Right atrium auricular region (tissue), 2 donors: ENCODE results near the gene PLD5. TPM values are rescaled to one million over a fixed set of nuclear protein-coding genes. Genes with fewer than 3 reads are reported as not detected.

Experiments
- DNase-seq: peaks from one replicate; pipeline ENCODE4 v3.0.0-alpha.2; 2019; ENCODE audit warnings: low spot score
- H3K27ac ChIP-seq, 2 donors: fragments of 200-600 bp; sonication (generic); 1 replicate in 1 of 2; 2 replicates in 1 of 2; pipeline ENCODE4 v1.5.1; 2016 to 2019
- H3K27me3 ChIP-seq, 2 donors: fragments of 200-600 bp; sonication (generic); one replicate each; pipeline versions ENCODE4 v1.5.1 to v1.6.0; 2017 to 2019
- H3K36me3 ChIP-seq: fragments of 200-600 bp; sonication (generic); one replicate; pipeline ENCODE4 v1.5.1; 2016
- H3K4me1 ChIP-seq, 2 donors: fragments of 200-600 bp; sonication (generic); one replicate each; pipeline versions ENCODE4 v1.5.1 to v1.6.0; 2017 to 2019
- H3K4me3 ChIP-seq, 2 donors: fragments of 200-600 bp; sonication (generic); 1 replicate in 1 of 2; 2 replicates in 1 of 2; pipeline ENCODE4 v1.5.1; 2017 to 2019; ENCODE audit warnings: mild to moderate bottlenecking in 1 of 2, moderate library complexity in 1 of 2
- H3K9me3 ChIP-seq, 2 donors: fragments of 200-600 bp; sonication (generic); one replicate each; pipeline ENCODE4 v1.5.1; 2019
- CTCF ChIP-seq, 2 donors: fragments of 200-600 bp; sonication (generic); IDR thresholded peaks; one replicate each; pipeline ENCODE4 v1.5.1; 2019; ENCODE audit warnings: antibody characterized with exemption in 2 of 2
- total RNA-seq, 2 donors: library from RNA; depleted of rRNA; stranded (reverse); fragments of >200 nt; gene quantifications; one replicate each; pipeline ENCODE4 v1.1.0, GENCODE V29; 2016

Gene PLD5
- total RNA-seq, 2 donors from 2014 or later: 0.12 to 0.19 TPM

GRCh38 chr1:242140836-242141235, 383.7 kb downstream of the PLD5 start:
- no peaks in the 10 kb centered on the region for H3K27me3 ChIP-seq
- H3K9me3 ChIP-seq: no peaks in the 10 kb centered on the region
- no peak for TF ChIP-seq CTCF (IDR thresholded peaks at IDR 0.05)
- no peaks in the 10 kb centered on the region for H3K36me3 ChIP-seq
- no peak for DNase-seq
- no peak overlapping the region for H3K4me3 ChIP-seq
- H3K4me1 ChIP-seq: no peaks in the 10 kb centered on the region
- no peak overlapping the region for H3K27ac ChIP-seq

GRCh38 chr1:242139986-242140385, 384.5 kb downstream of the PLD5 start:
- no peaks in the 10 kb centered on the region for H3K27me3 ChIP-seq
- no peak overlapping the region for H3K4me3 ChIP-seq
- H3K4me1 ChIP-seq: no peaks in the 10 kb centered on the region
- TF ChIP-seq CTCF (IDR thresholded peaks at IDR 0.05): no peak
- DNase-seq: no peak
- no peak overlapping the region for H3K27ac ChIP-seq
- H3K9me3 ChIP-seq: no peaks in the 10 kb centered on the region
- H3K36me3 ChIP-seq: no peaks in the 10 kb centered on the region

GRCh38 chr1:242139442-242139841, 385.1 kb downstream of the PLD5 start:
- H3K4me3 ChIP-seq: no peak overlapping the region
- H3K27ac ChIP-seq: no peak overlapping the region
- no peak for TF ChIP-seq CTCF (IDR thresholded peaks at IDR 0.05)
- H3K4me1 ChIP-seq: no peaks in the 10 kb centered on the region
- H3K9me3 ChIP-seq: no peaks in the 10 kb centered on the region
- no peaks in the 10 kb centered on the region for H3K27me3 ChIP-seq
- no peak for DNase-seq
- H3K36me3 ChIP-seq: no peaks in the 10 kb centered on the region

DNA sequence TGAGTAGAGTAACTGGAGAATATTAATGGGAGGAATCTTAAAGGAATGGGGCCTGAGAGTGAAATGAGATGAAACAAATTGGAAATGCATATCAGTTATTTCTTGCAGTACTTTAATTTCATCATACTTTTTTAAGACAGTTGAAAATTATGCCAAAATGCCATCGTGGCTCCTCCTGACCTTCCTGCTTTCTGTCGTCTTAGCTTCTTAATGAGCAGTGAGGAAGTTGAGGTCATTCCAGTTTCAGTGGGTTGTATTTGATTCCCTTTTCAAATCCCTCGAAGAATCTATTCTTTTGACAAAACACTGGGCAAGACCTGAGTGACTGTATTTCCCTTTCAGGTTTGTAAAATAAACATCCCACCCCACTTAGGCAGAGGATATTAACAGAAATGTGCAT, 390.7 kb downstream of the PLD5 start:
- Histone ChIP-seq H3K27me3 (no peaks in the 10 kb centered on the region), H3K9me3 (no peaks in the 10 kb centered on the region), H3K4me3 (no peak overlapping the region), H3K4me1 (no peaks in the 10 kb centered on the region), H3K36me3 (no peaks in the 10 kb centered on the region), H3K27ac (no peak overlapping the region)
- no peak for DNase-seq
- TF ChIP-seq CTCF (IDR thresholded peaks at IDR 0.05): no peak

DNA sequence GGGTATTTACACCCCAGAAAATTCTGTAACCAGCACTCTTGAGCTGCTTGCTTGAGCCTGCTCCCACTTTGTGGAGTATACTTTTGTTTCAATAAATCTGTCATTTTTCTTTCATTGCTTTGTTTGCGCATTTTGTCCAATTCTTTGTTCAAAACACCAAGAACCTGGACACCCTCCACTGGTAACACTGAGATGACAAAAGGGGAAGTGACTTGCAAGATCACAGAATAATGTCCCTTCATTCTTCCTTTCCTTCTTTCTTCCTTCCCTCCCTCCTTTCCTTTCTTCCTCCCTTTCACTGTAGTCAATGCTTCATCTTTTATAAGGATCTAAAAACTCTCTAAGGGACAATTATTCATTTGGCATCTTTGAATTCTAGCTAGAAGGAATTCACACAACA, 391.1 kb downstream of the PLD5 start:
- no peaks in the 10 kb centered on the region for H3K36me3 ChIP-seq
- no peak for DNase-seq
- H3K27ac ChIP-seq: no peak overlapping the region
- H3K4me1 ChIP-seq: no peaks in the 10 kb centered on the region
- no peak overlapping the region for H3K4me3 ChIP-seq
- no peaks in the 10 kb centered on the region for H3K9me3 ChIP-seq
- H3K27me3 ChIP-seq: no peaks in the 10 kb centered on the region
- no peak for TF ChIP-seq CTCF (IDR thresholded peaks at IDR 0.05)

GRCh38 chr1:242132121-242132817, 392.2 kb downstream of the PLD5 start:
- no peak overlapping the region for H3K27ac ChIP-seq
- H3K9me3 ChIP-seq: no peaks in the 10 kb centered on the region
- TF ChIP-seq CTCF (IDR thresholded peaks at IDR 0.05): no peak
- no peak overlapping the region for H3K4me3 ChIP-seq
- no peak for DNase-seq
- H3K27me3 ChIP-seq: no peaks in the 10 kb centered on the region
- no peaks in the 10 kb centered on the region for H3K36me3 ChIP-seq
- H3K4me1 ChIP-seq: no peaks in the 10 kb centered on the region
